ENCODE measurements around the gene SERPINB1. TPM values are rescaled to one million over a fixed set of nuclear protein-coding genes. Genes with fewer than 3 reads are reported as not detected.
"Not testable (repeated sequence)": the region's sequence is repeated elsewhere in the genome, so short reads cannot be mapped to it uniquely, and the experiment has no call there.

The SERPINB1 gene
- total RNA-seq, 1 experiment from 2014 or later, result 133 TPM

DNA sequence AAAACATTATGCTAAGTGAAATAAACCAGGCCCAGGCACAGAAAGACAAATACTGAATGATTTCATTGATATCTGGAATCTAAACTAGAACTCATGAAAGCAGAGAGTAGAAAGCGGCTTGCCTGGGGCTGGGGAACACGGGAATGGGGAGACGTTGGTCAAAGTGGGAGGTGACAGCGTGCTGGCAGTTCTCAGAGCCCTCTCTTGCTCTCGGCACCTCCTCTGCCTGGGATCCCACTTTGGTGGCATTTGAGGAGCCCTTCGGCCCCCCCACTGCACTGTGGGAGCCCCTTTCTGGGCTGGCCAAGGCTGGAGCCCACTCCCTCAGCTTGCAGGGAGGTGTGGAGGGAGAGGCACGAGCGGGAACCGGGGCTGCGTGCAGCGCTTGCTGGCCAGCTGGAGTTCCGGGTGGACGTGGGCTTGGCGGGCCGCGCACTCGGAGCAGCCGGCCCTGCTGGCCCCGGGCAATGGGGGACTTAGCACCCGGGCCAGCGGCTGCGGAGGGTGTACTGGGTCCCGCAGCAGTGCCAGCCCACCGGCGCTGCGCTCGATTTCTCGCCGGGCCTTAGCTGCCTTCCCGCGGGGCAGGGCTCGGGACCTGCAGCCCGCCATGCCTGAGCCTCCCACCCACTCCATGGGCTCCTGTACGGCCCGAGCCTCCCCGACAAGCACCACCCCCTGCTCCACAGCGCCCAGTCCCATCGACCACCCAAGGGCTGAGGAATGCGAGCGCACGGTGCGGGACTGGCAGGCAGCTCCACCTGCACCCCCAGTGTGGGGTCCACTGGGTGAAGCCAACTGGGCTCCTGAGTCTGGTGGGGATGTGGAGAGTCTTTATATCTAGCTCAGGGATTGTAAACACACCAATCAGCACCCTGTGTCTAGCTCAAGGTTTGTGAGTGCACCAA lies 18.4 kb upstream of the SERPINB1 start:
- H3K9me2 ChIP-seq (replicated peaks; ENCODE audit: low read length); H3K27ac ChIP-seq (ENCODE audit: low read length); BruUV-seq (replicated peaks); H3K79me2 ChIP-seq (ENCODE audit: low read length); CTCF ChIA-PET; intact Hi-C loops (cut with micrococcal nuclease); H4K20me1 ChIP-seq (ENCODE audit: low read length); ATAC-seq; H3K9ac ChIP-seq (ENCODE audit: low read length); DNase-seq; POLR2A ChIA-PET (ENCODE audit: unreplicated experiment); H3K9me3 ChIP-seq (ENCODE audit: low read length); H3F3A ChIP-seq (ENCODE audit: low read length, unreplicated experiment); H3K27me3 ChIP-seq (ENCODE audit: low read length); H3K4me3 ChIP-seq (ENCODE audit: low read length); H3K36me3 ChIP-seq (ENCODE audit: low read depth, low read length); H2AFZ ChIP-seq (ENCODE audit: low read length); H3K4me2 ChIP-seq (ENCODE audit: low read length): not testable (repeated sequence)
- peaks cover 12% of the 10 kb centered on the region for H3K4me1 ChIP-seq (ENCODE audit: insufficient read depth, low read length)

DNA sequence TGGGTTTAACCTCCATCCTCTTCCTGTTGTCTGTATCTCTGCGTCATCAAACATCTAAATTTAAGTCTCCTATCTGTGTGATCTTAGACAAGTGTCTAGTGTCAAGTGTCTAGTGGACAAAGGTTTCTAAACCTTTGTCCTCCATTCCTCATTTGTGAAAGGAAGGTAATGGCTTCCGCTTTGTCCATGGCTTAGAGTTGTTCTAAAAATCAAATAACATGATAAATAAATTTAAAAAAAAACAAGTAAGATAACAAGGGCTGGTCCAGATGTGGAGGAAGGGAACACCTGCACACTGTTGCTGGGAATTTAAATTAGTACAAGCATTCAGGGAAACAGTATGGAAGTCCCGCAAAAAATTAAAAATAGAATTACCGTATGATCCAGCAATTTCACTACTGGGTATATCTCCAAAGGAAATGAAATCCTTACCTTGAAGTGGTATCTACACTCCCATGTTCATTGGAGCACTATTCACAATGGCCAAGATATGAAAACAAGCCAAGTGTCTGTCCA lies 17.6 kb upstream of the SERPINB1 start:
- Histone ChIP-seq H3K36me3 (ENCODE audit: low read depth, low read length) (no peaks in the 10 kb centered on the region), H3K4me3 (ENCODE audit: low read length) (no peak overlapping the region), H3K9me3 (ENCODE audit: low read length) (no peaks in the 10 kb centered on the region), H3F3A (ENCODE audit: low read length, unreplicated experiment) (no peaks in the 10 kb centered on the region), H3K27ac (ENCODE audit: low read length) (no peak overlapping the region), H2AFZ (ENCODE audit: low read length) (no peak overlapping the region), H3K9me2 (replicated peaks; ENCODE audit: low read length) (no peaks in the 10 kb centered on the region), H3K9ac (ENCODE audit: low read length) (no peak overlapping the region), H3K27me3 (ENCODE audit: low read length) (no peaks in the 10 kb centered on the region), H3K79me2 (ENCODE audit: low read length) (no peaks in the 10 kb centered on the region), H3K4me2 (ENCODE audit: low read length) (no peak overlapping the region), H3K4me1 (ENCODE audit: insufficient read depth, low read length) (peaks cover 19% of the 10 kb centered on the region), H4K20me1 (ENCODE audit: low read length) (no peaks in the 10 kb centered on the region)
- TF ChIP-seq EZH2phosphoT487 (IDR thresholded peaks at IDR 0.05; ENCODE audit: borderline replicate concordance, low read length), result no peak
- TF ChIP-seq, protein P1, sequence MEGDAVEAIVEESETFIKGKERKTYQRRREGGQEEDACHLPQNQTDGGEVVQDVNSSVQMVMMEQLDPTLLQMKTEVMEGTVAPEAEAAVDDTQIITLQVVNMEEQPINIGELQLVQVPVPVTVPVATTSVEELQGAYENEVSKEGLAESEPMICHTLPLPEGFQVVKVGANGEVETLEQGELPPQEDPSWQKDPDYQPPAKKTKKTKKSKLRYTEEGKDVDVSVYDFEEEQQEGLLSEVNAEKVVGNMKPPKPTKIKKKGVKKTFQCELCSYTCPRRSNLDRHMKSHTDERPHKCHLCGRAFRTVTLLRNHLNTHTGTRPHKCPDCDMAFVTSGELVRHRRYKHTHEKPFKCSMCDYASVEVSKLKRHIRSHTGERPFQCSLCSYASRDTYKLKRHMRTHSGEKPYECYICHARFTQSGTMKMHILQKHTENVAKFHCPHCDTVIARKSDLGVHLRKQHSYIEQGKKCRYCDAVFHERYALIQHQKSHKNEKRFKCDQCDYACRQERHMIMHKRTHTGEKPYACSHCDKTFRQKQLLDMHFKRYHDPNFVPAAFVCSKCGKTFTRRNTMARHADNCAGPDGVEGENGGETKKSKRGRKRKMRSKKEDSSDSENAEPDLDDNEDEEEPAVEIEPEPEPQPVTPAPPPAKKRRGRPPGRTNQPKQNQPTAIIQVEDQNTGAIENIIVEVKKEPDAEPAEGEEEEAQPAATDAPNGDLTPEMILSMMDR (conservative IDR thresholded peaks at IDR 0.05; ENCODE audit: low read depth, low read length), result no peak
- no peak for DNase-seq
- ATAC-seq, result no peak
- CTCF ChIA-PET, result no interaction called here
- intact Hi-C loops (cut with micrococcal nuclease), result no loop called here
- no TSS peak for BruUV-seq (replicated peaks)
- POLR2A ChIA-PET (ENCODE audit: unreplicated experiment), result no interaction called here

DNA sequence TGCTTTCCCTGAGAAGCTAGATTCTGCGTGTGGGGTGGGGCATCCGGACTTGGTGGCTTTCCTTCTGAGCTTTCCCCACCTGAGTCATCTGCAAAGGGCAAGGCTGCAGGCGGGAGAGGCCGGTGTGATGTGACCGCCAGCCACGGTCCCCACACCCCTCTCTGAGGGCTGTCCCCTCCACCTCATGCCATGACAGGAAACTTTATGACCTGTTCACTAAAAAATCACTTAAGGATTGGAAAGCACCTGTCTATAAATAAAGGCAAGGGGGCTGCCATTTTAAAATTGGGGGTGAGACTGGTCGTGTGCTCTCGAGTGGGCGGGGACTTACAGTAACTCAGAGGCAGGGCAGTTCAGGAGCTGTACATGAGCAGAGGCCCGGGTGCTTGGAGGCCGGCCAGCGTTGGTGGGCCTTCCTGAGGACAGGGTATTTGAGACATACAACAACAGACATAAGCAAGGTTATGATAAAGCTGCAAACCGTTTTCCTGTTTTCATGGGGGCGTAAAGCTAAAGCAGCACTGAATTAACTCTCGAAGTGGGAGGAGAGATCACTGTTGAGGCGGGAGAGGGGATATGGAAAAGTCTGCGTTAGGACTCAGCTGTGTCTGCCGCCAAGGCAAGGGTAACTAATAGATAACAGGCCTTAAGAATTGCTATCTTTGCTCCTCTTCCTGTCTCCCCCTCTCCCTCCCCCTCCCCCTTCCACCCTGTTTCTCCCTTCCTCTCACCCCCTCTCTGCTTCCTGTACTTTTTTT lies 16.1 kb upstream of the SERPINB1 start:
- no peaks in the 10 kb centered on the region for H4K20me1 ChIP-seq (ENCODE audit: low read length)
- no peak overlapping the region for H3K4me3 ChIP-seq (ENCODE audit: low read length)
- no TSS peak for BruUV-seq (replicated peaks)
- ATAC-seq (peak; percentile 57), DNase-seq (peak; percentile 49)
- peak overlapping the region; percentile 34 for H3K9ac ChIP-seq (ENCODE audit: low read length)
- H3K27me3 ChIP-seq (ENCODE audit: low read length), result no peaks in the 10 kb centered on the region
- ChIA-PET POLR2A (ENCODE audit: unreplicated experiment) (no interaction called here), CTCF (no interaction called here)
- peak overlapping the region; percentile 16; the same call in 1 of the 2 replicates for H3K4me2 ChIP-seq (ENCODE audit: low read length)
- no peaks in the 10 kb centered on the region for H3K36me3 ChIP-seq (ENCODE audit: low read depth, low read length)
- H2AFZ ChIP-seq (ENCODE audit: low read length), result peak overlapping the region; percentile 28
- H3K9me2 ChIP-seq (replicated peaks; ENCODE audit: low read length), result no peaks in the 10 kb centered on the region
- no peaks in the 10 kb centered on the region for H3K79me2 ChIP-seq (ENCODE audit: low read length)
- peak overlapping the region; percentile 76 for H3K27ac ChIP-seq (ENCODE audit: low read length)
- no peaks in the 10 kb centered on the region for H3F3A ChIP-seq (ENCODE audit: low read length, unreplicated experiment)
- intact Hi-C loops (cut with micrococcal nuclease), result no loop called here
- no peaks in the 10 kb centered on the region for H3K9me3 ChIP-seq (ENCODE audit: low read length)
- TF ChIP-seq, protein P1 (conservative IDR thresholded peaks at IDR 0.05; ENCODE audit: low read depth, low read length), result no peak
- TF ChIP-seq EZH2 (IDR thresholded peaks at IDR 0.05; ENCODE audit: low read length, unreplicated experiment) (no peak), EZH2phosphoT487 (IDR thresholded peaks at IDR 0.05; ENCODE audit: borderline replicate concordance, low read length) (no peak)
- peaks cover 34% of the 10 kb centered on the region for H3K4me1 ChIP-seq (ENCODE audit: insufficient read depth, low read length)

Data from PC-3 (cell line).